Sigmoid colon (tissue), 4 donors: ENCODE data around the gene NXPE1.

ENCODE experiments used
- CTCF ChIP-seq, 4 experiments: fragments of 450-650 bp in 3 of 4; fragments of 200-600 bp in 1 of 4; IDR thresholded peaks; one replicate each; pipeline ENCODE4 v1.5.1; 2016 to 2019; ENCODE audit warnings: antibody characterized with exemption in 4 of 4, mild to moderate bottlenecking in 3 of 4, moderate library complexity in 2 of 4
- POLR2A ChIP-seq, 2 donors: fragments of 450-650 bp; IDR thresholded peaks; one replicate each; pipeline ENCODE4 v1.6.1; 2016; ENCODE audit warnings: antibody characterized with exemption in 2 of 2, mild to moderate bottlenecking in 2 of 2, moderate library complexity in 2 of 2
- POLR2AphosphoS5 ChIP-seq, 4 donors: sonication (generic); formaldehyde crosslinking; IDR thresholded peaks; one replicate each; pipeline ENCODE4 v1.6.1; 2017; ENCODE audit warnings: antibody characterized with exemption in 4 of 4

DNA sequence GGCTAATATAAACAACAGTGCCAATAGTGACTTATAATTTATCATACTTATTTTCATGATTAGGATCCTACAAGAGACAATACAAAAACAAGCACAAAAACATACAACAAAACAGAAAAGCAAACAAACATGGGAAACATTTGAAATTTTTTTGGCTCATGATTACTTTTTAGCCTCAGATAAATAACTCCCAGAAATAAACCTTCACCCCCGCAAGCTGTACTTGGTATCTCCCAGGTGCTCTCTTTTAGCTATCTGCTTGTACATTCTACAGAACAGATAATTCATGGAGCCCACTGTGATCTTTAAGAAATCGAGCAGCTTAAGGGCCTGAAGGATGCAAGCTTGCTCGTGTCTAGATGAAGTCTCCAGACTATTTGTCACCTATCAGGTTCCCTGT lies 35.0 kb upstream of the NXPE1 start:
- TF ChIP-seq POLR2A (IDR thresholded peaks at IDR 0.05) (no peak), CTCF (IDR thresholded peaks at IDR 0.05) (no peak), POLR2AphosphoS5 (IDR thresholded peaks at IDR 0.05) (no peak)
